CD4-positive, CD25-positive, alpha-beta regulatory T cell (primary cell): ENCODE results near the gene L3MBTL1. TPM values are rescaled to one million over a fixed set of nuclear protein-coding genes. Genes with fewer than 3 reads are reported as not detected.

Experiments
- ATAC-seq, 2 donors: fragments of 150-1000 bp; cut with Tn5 transposase; one replicate each; pipeline ENCODE4 v1.10.0; 2021; ENCODE audit warnings: low read depth in 2 of 2, moderate number of reproducible peaks in 2 of 2, moderate library complexity in 1 of 2
- DNase-seq, 3 donors: peaks; one replicate each; pipeline versions ENCODE4 v3.0.0 to v3.0.0-alpha.2; 2012 to 2022; ENCODE audit warnings: mixed read lengths in 1 of 3
- H3K27ac ChIP-seq: one replicate; pipeline ENCODE4 v1.7.0; 2013; ENCODE audit warnings: mild to moderate bottlenecking, low read length; ENCODE audit not compliant: insufficient read depth, poor library complexity, severe bottlenecking
- H3K27me3 ChIP-seq: one replicate; pipeline ENCODE4 v1.7.0; 2013; ENCODE audit warnings: low read length; ENCODE audit not compliant: control insufficient read depth, insufficient read depth
- H3K36me3 ChIP-seq: one replicate; pipeline ENCODE4 v1.7.0; 2013; ENCODE audit warnings: mild to moderate bottlenecking, low read length, moderate library complexity; ENCODE audit not compliant: control insufficient read depth, insufficient read depth
- H3K4me1 ChIP-seq: 2 replicates; pipeline ENCODE4 v1.7.0; 2013; ENCODE audit warnings: mild to moderate bottlenecking, low read length; ENCODE audit not compliant: insufficient read depth, control insufficient read depth, poor library complexity, severe bottlenecking
- H3K4me3 ChIP-seq: one replicate; pipeline ENCODE4 v1.7.0; 2013; ENCODE audit warnings: low read depth, mild to moderate bottlenecking, low read length, moderate library complexity
- H3K9me3 ChIP-seq, 2 experiments: 1 replicate in 1 of 2; 2 replicates in 1 of 2; pipeline ENCODE4 v1.7.0; 2013; ENCODE audit warnings: low read length in 2 of 2, mild to moderate bottlenecking in 1 of 2, moderate library complexity in 1 of 2; ENCODE audit not compliant: control insufficient read depth in 2 of 2
- H3K27ac Mint-ChIP-seq, 3 donors: one replicate each; pipeline ENCODE4 v1.8.0; 2020 to 2022; ENCODE audit warnings: mild to moderate bottlenecking in 3 of 3, mixed read lengths in 3 of 3, moderate library complexity in 2 of 3
- H3K27me3 Mint-ChIP-seq: one replicate; pipeline ENCODE4 v1.8.0; 2022; ENCODE audit warnings: mild to moderate bottlenecking, mixed read lengths
- H3K36me3 Mint-ChIP-seq: one replicate; pipeline ENCODE4 v1.8.0; 2020; ENCODE audit warnings: mixed read lengths
- H3K4me1 Mint-ChIP-seq, 4 donors: one replicate each; pipeline ENCODE4 v1.8.0; 2020 to 2022; ENCODE audit warnings: mixed read lengths in 4 of 4, mild to moderate bottlenecking in 1 of 4
- H3K4me3 Mint-ChIP-seq, 4 donors: one replicate each; pipeline ENCODE4 v1.8.0; 2020 to 2022; ENCODE audit warnings: mild to moderate bottlenecking in 4 of 4, mixed read lengths in 4 of 4, moderate library complexity in 3 of 4
- H3K9me3 Mint-ChIP-seq, 7 donors: one replicate each; pipeline ENCODE4 v1.8.0; 2020 to 2022; ENCODE audit warnings: mixed read lengths in 7 of 7, mild to moderate bottlenecking in 3 of 7, moderate library complexity in 2 of 7
- polyA plus RNA-seq, 4 donors: library from polyadenylated mRNA; unstranded; fragments of 300-500 nt; fragmentation: Illumina TruSeq; gene quantifications; one replicate each; pipeline ENCODE4 v1.2.3, GENCODE V29; 2021
- total RNA-seq: library from RNA; stranded (reverse); gene quantifications from one replicate; pipeline ENCODE4 v1.2.3, GENCODE V29; 2022

Gene L3MBTL1
- total and polyA plus RNA-seq, 5 donors from 2014 or later = 1.0 to 17.2 (median 1.5) TPM

GRCh38 chr20:43508604-43509040 lies 1.1 kb downstream of the L3MBTL1 start:
- no peak overlapping the region for H3K27ac ChIP-seq
- DNase-seq = no peak
- Mint-ChIP-seq H3K4me3 (peak overlapping the region; percentile 8 to 82 (median 52)), H3K4me1 (peaks cover 0 to 11% (median under 1%) of the 10 kb centered on the region in 4 donors), H3K27me3 (peaks cover 39% of the 10 kb centered on the region), H3K27ac (no peak overlapping the region), H3K36me3 (no peaks in the 10 kb centered on the region), H3K9me3 (no peaks in the 10 kb centered on the region)
- H3K9me3 ChIP-seq = no peaks in the 10 kb centered on the region
- H3K36me3 ChIP-seq = no peaks in the 10 kb centered on the region
- ATAC-seq = no peak
- peaks cover 14% of the 10 kb centered on the region for H3K4me1 ChIP-seq
- peak overlapping the region; percentile 40 for H3K4me3 ChIP-seq
- peaks cover 22% of the 10 kb centered on the region for H3K27me3 ChIP-seq

GRCh38 chr20:43511879-43512278 lies 4.4 kb downstream of the L3MBTL1 start:
- Mint-ChIP-seq H3K4me1 (peaks cover 0 to 30% (median 8%) of the 10 kb centered on the region in 4 donors), H3K9me3 (no peaks in the 10 kb centered on the region), H3K36me3 (no peaks in the 10 kb centered on the region), H3K27me3 (peaks cover 19% of the 10 kb centered on the region), H3K27ac (no peak overlapping the region), H3K4me3 (peak overlapping the region in 1 of 4 donors; percentile 11)
- H3K9me3 ChIP-seq = no peaks in the 10 kb centered on the region
- H3K4me3 ChIP-seq = no peak overlapping the region
- H3K36me3 ChIP-seq = no peaks in the 10 kb centered on the region
- H3K4me1 ChIP-seq = peaks cover 27% of the 10 kb centered on the region
- no peak for DNase-seq
- no peak overlapping the region for H3K27ac ChIP-seq
- peaks cover 7% of the 10 kb centered on the region for H3K27me3 ChIP-seq
- ATAC-seq = no peak

- Histone ChIP-seq H3K27ac (peak overlapping the region; percentile 37), H3K4me1 (peaks cover 15% of the 10 kb centered on the region), H3K9me3 (no peaks in the 10 kb centered on the region), H3K4me3 (no peak overlapping the region), H3K27me3 (peaks cover 6% of the 10 kb centered on the region), H3K36me3 (no peaks in the 10 kb centered on the region)
- no peak for ATAC-seq
- Mint-ChIP-seq H3K27me3 (peaks cover 14% of the 10 kb centered on the region), H3K4me1 (peaks cover 0 to 28% (median 8%) of the 10 kb centered on the region in 4 donors), H3K27ac (peak overlapping the region in 1 of 3 donors; percentile 92), H3K36me3 (no peaks in the 10 kb centered on the region), H3K9me3 (no peaks in the 10 kb centered on the region), H3K4me3 (peak overlapping the region; percentile 89 to 96 (median 92))
- no peak for DNase-seq
Observed at GRCh38 chr20:43513372-43513930, 6.0 kb downstream of the L3MBTL1 start.

GRCh38 chr20:43513931-43514647 lies 6.6 kb downstream of the L3MBTL1 start:
- peak; percentile 90 to 96 (median 93) for DNase-seq
- H3K36me3 Mint-ChIP-seq = no peaks in the 10 kb centered on the region
- H3K4me3 ChIP-seq = peak overlapping the region; percentile 48

GRCh38 chr20:43514648-43514999 lies 7.1 kb downstream of the L3MBTL1 start:
- H3K4me3 ChIP-seq = peak overlapping the region; percentile 48
- no peaks in the 10 kb centered on the region for H3K36me3 ChIP-seq
- no peak for ATAC-seq
- H3K27ac ChIP-seq = peak overlapping the region; percentile 51
- peak overlapping the region; percentile 89 to 96 (median 92) for H3K4me3 Mint-ChIP-seq
- H3K27me3 ChIP-seq = no peaks in the 10 kb centered on the region
- peaks cover 6% of the 10 kb centered on the region for H3K27me3 Mint-ChIP-seq
- H3K4me1 ChIP-seq = peaks cover 14% of the 10 kb centered on the region
- H3K36me3 Mint-ChIP-seq = no peaks in the 10 kb centered on the region
- H3K4me1 Mint-ChIP-seq = peaks cover 0 to 21% (median 7%) of the 10 kb centered on the region in 4 donors
- H3K27ac Mint-ChIP-seq = peak overlapping the region; percentile 84 to 97 (median 92)
- no peaks in the 10 kb centered on the region for H3K9me3 ChIP-seq
- H3K9me3 Mint-ChIP-seq = no peaks in the 10 kb centered on the region
- peak in 1 of 3 donors; percentile 40 for DNase-seq

More at GRCh38 chr20:43513931-43514647, 6.6 kb downstream of the L3MBTL1 start:
- H3K4me1 Mint-ChIP-seq = peaks cover 0 to 23% (median 7%) of the 10 kb centered on the region in 4 donors
- H3K4me3 Mint-ChIP-seq = peak overlapping the region; percentile 89 to 96 (median 92)
- H3K27ac Mint-ChIP-seq = peak overlapping the region; percentile 84 to 97 (median 92)
- Histone ChIP-seq H3K4me1 (peaks cover 14% of the 10 kb centered on the region), H3K27me3 (peaks cover 3% of the 10 kb centered on the region), H3K9me3 (no peaks in the 10 kb centered on the region), H3K36me3 (no peaks in the 10 kb centered on the region), H3K27ac (peak overlapping the region; percentile 51)
- peaks cover 9% of the 10 kb centered on the region for H3K27me3 Mint-ChIP-seq
- peak; percentile 87 to 91 for ATAC-seq
- H3K9me3 Mint-ChIP-seq = no peaks in the 10 kb centered on the region

GRCh38 chr20:43515628-43516027 lies 8.1 kb downstream of the L3MBTL1 start:
- Mint-ChIP-seq H3K9me3 (no peaks in the 10 kb centered on the region), H3K36me3 (no peaks in the 10 kb centered on the region), H3K4me1 (peaks cover 0 to 21% (median 7%) of the 10 kb centered on the region in 4 donors), H3K4me3 (peak overlapping the region in 2 of 4 donors; percentile 92 to 96), H3K27me3 (no peaks in the 10 kb centered on the region), H3K27ac (peak overlapping the region in 2 of 3 donors; percentile 7 to 37)
- peak overlapping the region; percentile 44 for H3K4me3 ChIP-seq
- DNase-seq (no peak), ATAC-seq (no peak)
- peaks cover 14% of the 10 kb centered on the region for H3K4me1 ChIP-seq
- H3K27ac ChIP-seq = no peak overlapping the region
- no peaks in the 10 kb centered on the region for H3K36me3 ChIP-seq
- H3K9me3 ChIP-seq = no peaks in the 10 kb centered on the region
- no peaks in the 10 kb centered on the region for H3K27me3 ChIP-seq

- ATAC-seq = no peak
- H3K27ac Mint-ChIP-seq = no peak overlapping the region
- Histone ChIP-seq H3K27ac (no peak overlapping the region), H3K9me3 (no peaks in the 10 kb centered on the region), H3K4me3 (no peak overlapping the region), H3K36me3 (no peaks in the 10 kb centered on the region), H3K27me3 (no peaks in the 10 kb centered on the region), H3K4me1 (peaks cover 14% of the 10 kb centered on the region)
- H3K4me3 Mint-ChIP-seq = peak overlapping the region in 1 of 4 donors; percentile 92
- H3K27me3 Mint-ChIP-seq = no peaks in the 10 kb centered on the region
- no peak for DNase-seq
- H3K36me3 Mint-ChIP-seq = peaks cover 3% of the 10 kb centered on the region
- peaks cover 0 to 21% (median 8%) of the 10 kb centered on the region in 4 donors for H3K4me1 Mint-ChIP-seq
- peaks cover 0 to 1% (median 0%) of the 10 kb centered on the region in 7 donors for H3K9me3 Mint-ChIP-seq
Observed at GRCh38 chr20:43516251-43516824, 8.8 kb downstream of the L3MBTL1 start.
